HepG2 (cell line): ENCODE results near the gene TFEB. TPM values are rescaled to one million over a fixed set of nuclear protein-coding genes. Genes with fewer than 3 reads are reported as not detected.

ENCODE experiments used
- ATAC-seq: fragments of 200-7000 bp; cut with Tn5 transposase; 3 replicates; pipeline ENCODE4 v1.9.1; 2020; ENCODE audit warnings: mild to moderate bottlenecking, moderate library complexity
- BruUV-seq: library from RNA; stranded (reverse); fragments of 400-500 nt; replicated peaks from 2 replicates; lab custom pipeline; 2021; lab: Mats Ljungman, UMichigan
- CTCF ChIA-PET: fragments of 300-600 bp; formaldehyde crosslinking; extraction: SDS; loops from one replicate; lab custom pipeline; 2021; ENCODE audit warnings: low total read pairs, inconsistent platforms, low intra/inter-chr PET ratio; lab: Yijun Ruan, JAX
- POLR2A ChIA-PET: fragments of 350-600 bp; sonication (Branson Sonifier 250); formaldehyde crosslinking; loops from one replicate; lab custom pipeline; 2020; ENCODE audit warnings: antibody characterized with exemption, inconsistent platforms; lab: Yijun Ruan, JAX
- DNase-seq: peaks from one replicate; pipeline ENCODE4 v3.0.0-alpha.2; 2015; ENCODE audit warnings: low spot score
- FAIRE-seq: peaks from 3 replicates; lab custom pipeline; 2011; peaks lifted over from hg19 to GRCh38; lab: Jason Lieb, UNC
- H2AFZ ChIP-seq: one replicate; pipeline ENCODE4 v1.6.1; 2011; ENCODE audit warnings: low read length, inconsistent platforms
- H3K27ac ChIP-seq: fragments of 300-600 bp; 3 replicates; pipeline ENCODE4 v1.8.0; 2011; ENCODE audit warnings: mixed run types, mild to moderate bottlenecking, mixed read lengths, low read length, inconsistent platforms; ENCODE audit not compliant: insufficient read depth; ENCODE audit errors: extremely low read length
- H3K27me3 ChIP-seq, 2 experiments: fragments of 200-600 bp in 1 of 2; 2 replicates in 1 of 2; 3 replicates in 1 of 2; pipeline versions ENCODE4 v1.6.0 to v1.8.0; 2011; ENCODE audit warnings: low read length in 2 of 2, mild to moderate bottlenecking in 2 of 2, moderate library complexity in 2 of 2, inconsistent platforms in 1 of 2; ENCODE audit not compliant: insufficient read depth in 2 of 2, control insufficient read depth in 1 of 2
- H3K36me3 ChIP-seq, 2 experiments: fragments of 200-600 bp in 1 of 2; replicated peaks in 1 of 2; 2 replicates in 1 of 2; 3 replicates in 1 of 2; pipeline versions ENCODE4 v1.5.1 to v1.8.0; 2011; ENCODE audit warnings: low read length in 2 of 2, inconsistent platforms in 1 of 2; ENCODE audit not compliant: insufficient read depth in 2 of 2, control insufficient read depth in 1 of 2
- H3K4me1 ChIP-seq: 2 replicates; pipeline ENCODE4 v1.5.1; 2012; ENCODE audit warnings: low read length, inconsistent platforms; ENCODE audit not compliant: insufficient read depth
- H3K4me2 ChIP-seq: 2 replicates; pipeline ENCODE4 v1.6.0; 2011; ENCODE audit warnings: low read depth, low read length, inconsistent platforms
- H3K4me3 ChIP-seq, 3 experiments: fragments of 200-600 bp in 1 of 3; sonication (generic), shearing (Covaris generic) in 1 of 3; replicated peaks in 1 of 3; 2 replicates each; pipeline ENCODE4 v1.5.1; 2011 to 2016; ENCODE audit warnings: low read length in 3 of 3, inconsistent platforms in 2 of 3, low read depth in 2 of 3, mild to moderate bottlenecking in 2 of 3, control low read depth in 1 of 3, mixed read lengths in 1 of 3; ENCODE audit not compliant: insufficient read depth in 1 of 3
- H3K79me2 ChIP-seq: one replicate; pipeline ENCODE4 v1.6.1; 2011; ENCODE audit warnings: low read length, inconsistent platforms; ENCODE audit not compliant: insufficient read depth
- H3K9ac ChIP-seq: 2 replicates; pipeline ENCODE4 v1.6.0; 2011; ENCODE audit warnings: mild to moderate bottlenecking, low read depth, low read length, inconsistent platforms; ENCODE audit not compliant: insufficient read depth
- H3K9me3 ChIP-seq: 2 replicates; pipeline ENCODE4 v1.5.1; 2012; ENCODE audit warnings: mild to moderate bottlenecking, low read length
- H4K20me1 ChIP-seq: 2 replicates; pipeline ENCODE4 v1.6.0; 2011; ENCODE audit warnings: inconsistent platforms, mild to moderate bottlenecking, low read length, moderate library complexity; ENCODE audit not compliant: insufficient read depth
- ATF3 ChIP-seq: sonication (generic); formaldehyde crosslinking; IDR thresholded peaks from 2 replicates; pipeline ENCODE4 v1.4.0; 2020; ENCODE audit warnings: missing genetic modification reagents
- IRF9 ChIP-seq: sonication (generic); formaldehyde crosslinking; IDR thresholded peaks from 2 replicates; pipeline ENCODE4 v1.8.0; 2022; ENCODE audit warnings: missing genetic modification reagents, mild to moderate bottlenecking, borderline replicate concordance
- WGBS: methylation state at CpG from one replicate; pipeline ENCODE4 v1.1.6; 2017; ENCODE audit warnings: low lambda C conversion rate; 5-methylcytosine and 5-hydroxymethylcytosine counted together
- in situ Hi-C: cut with HindIII; loops from 2 replicates; pipeline ENCODE4 v1.10.0; 2017; ENCODE audit warnings: low pct_unique_long_range_greater_than_20kb; ENCODE audit not compliant: extremely low pct_ligation_motif_present
- intact Hi-C: fragments of 100-400 bp; cut with micrococcal nuclease; formaldehyde crosslinking; loops from one replicate; pipeline ENCODE4 v1.10.0; 2022; ENCODE audit not compliant: unreplicated experiment
- polyA plus RNA-seq, 8 experiments: library from polyadenylated mRNA; depleted of rRNA in 3 of 8; stranded (reverse) in 7 of 8; unstranded in 1 of 8; fragments of >200 nt; fragmentation: Illumina TruSeq in 4 of 8; extraction: Trizol in 4 of 8; gene quantifications; 2 replicates each; pipeline versions ENCODE4 v1.2.1 to v1.2.3, GENCODE V29; 2011 to 2016; ENCODE audit warnings: low read depth in 4 of 8, missing spikeins in 1 of 8, mixed read lengths in 1 of 8; ENCODE audit not compliant: insufficient read depth in 1 of 8
- total RNA-seq, 5 experiments: library from RNA; depleted of rRNA; stranded (reverse); fragments of >200 nt; fragmentation: Illumina TruSeq; extraction: Trizol; gene quantifications; 2 replicates each; pipeline ENCODE4 v1.2.3, GENCODE V29; 2016; ENCODE audit warnings: low read depth in 1 of 5

The TFEB gene
- total and polyA plus RNA-seq, 2 of the 13 experiments (the other 11 are each of a cell fraction or from before 2014, with no cell fraction given) = 13.3 to 18.7 TPM

- in situ Hi-C loops = no loop called here
- H3K9me3 ChIP-seq = no peaks in the 10 kb centered on the region
- H3K4me3 ChIP-seq = no peak overlapping the region
- FAIRE-seq (no peak), ATAC-seq (0 out of 3 replicates have a peak, but pooled peaks have one; percentile 3), DNase-seq (no peak)
- no TSS peak for BruUV-seq
- TF ChIP-seq IRF9 (CRISPR knock-in tag) (no peak), ATF3 (CRISPR knock-in tag) (0 out of 2 replicates have a peak, but pooled peaks have one; percentile 29)
- H3K9ac ChIP-seq = no peak overlapping the region
- no peaks in the 10 kb centered on the region for H3K79me2 ChIP-seq
- peaks cover 18% of the 10 kb centered on the region for H3K4me1 ChIP-seq
- intact Hi-C loops = loop anchor here (1.0 kb wide), 2 partner anchors 26 to 69 kb away; no protein-coding TSS in a partner anchor
- POLR2A ChIA-PET = interaction anchor here (3.3 kb wide), 1 partner anchor 27 kb away, joined by 22 read pairs; no protein-coding TSS in a partner anchor
- no peak overlapping the region for H3K27ac ChIP-seq
- H2AFZ ChIP-seq = no peak overlapping the region
- no peak overlapping the region for H3K4me2 ChIP-seq
- 77% methylated on average over 9 of the region's 9 CpGs for WGBS
- no peaks in the 10 kb centered on the region for H4K20me1 ChIP-seq
- no peaks in the 10 kb centered on the region for H3K27me3 ChIP-seq
- CTCF ChIA-PET = interaction anchor here (2.1 to 4.3 kb wide), 2 partner anchors 69 to 79 kb away, joined by 29 to 61 read pairs; partner anchors contain the start of gene TOMM6
- 0 out of 5 replicates have a peak, but pooled peaks cover 0 to 1% of the 10 kb centered on the region in 2 experiments for H3K36me3 ChIP-seq
Measured at GRCh38 chr6:41706876-41707564, 28.4 kb downstream of the TFEB start.
